GM18505 (cell line): Measurements from ENCODE around the gene ANGPTL7.

Experiments
- ATAC-seq: cut with Tn5 transposase; IDR thresholded peaks from one replicate; pipeline ENCODE4 v1.9.1; 2021; ENCODE audit not compliant: unreplicated experiment
- POLR2A ChIP-seq: IDR thresholded peaks from 4 replicates; pipeline ENCODE4 v1.6.1; 2011; ENCODE audit warnings: borderline replicate concordance; ENCODE audit not compliant: insufficient read depth, insufficient read length; ENCODE audit errors: extremely low read depth

Gene ANGPTL7

GRCh38 chr1:11233208-11233607, 44.1 kb downstream of the ANGPTL7 start:
- no peak for ATAC-seq
- no peak for TF ChIP-seq POLR2A

GRCh38 chr1:11237356-11237755, 48.2 kb downstream of the ANGPTL7 start:
- no peak for TF ChIP-seq POLR2A
- ATAC-seq: no peak

GRCh38 chr1:11238311-11238710, 49.2 kb downstream of the ANGPTL7 start:
- TF ChIP-seq POLR2A: no peak
- ATAC-seq: no peak

GRCh38 chr1:11245248-11245647, 56.1 kb downstream of the ANGPTL7 start:
- no peak for TF ChIP-seq POLR2A
- ATAC-seq: no peak
